SK-N-MC (cell line): ENCODE results near the gene SNX25.
"Not testable (repeated sequence)": the region's sequence is repeated elsewhere in the genome, so short reads cannot be mapped to it uniquely, and the experiment has no call there.

ENCODE experiments used
- DNase-seq: peaks from one replicate; pipeline ENCODE4 v3.0.0-alpha.2; 2011; ENCODE audit warnings: low read depth, low spot score
- H3K27ac ChIP-seq: fragments of 200-600 bp; sonication (generic); 2 replicates; pipeline ENCODE4 v1.5.1; 2016; ENCODE audit warnings: mixed run types
- H3K36me3 ChIP-seq: fragments of 200-600 bp; sonication (generic); 2 replicates; pipeline ENCODE4 v1.6.1; 2017; ENCODE audit warnings: antibody characterized with exemption, low read length, mixed read lengths; ENCODE audit not compliant: insufficient read depth
- H3K4me3 ChIP-seq: fragments of 200-600 bp; sonication (generic); 2 replicates; pipeline ENCODE4 v1.5.1; 2016
- H3K9ac ChIP-seq: fragments of 200-600 bp; sonication (generic); 2 replicates; pipeline ENCODE4 v1.8.0; 2017; ENCODE audit warnings: mixed run types, mixed read lengths; ENCODE audit not compliant: insufficient read length
- H3K9me3 ChIP-seq: fragments of 200-600 bp; sonication (generic); 2 replicates; pipeline ENCODE4 v1.6.1; 2017; ENCODE audit warnings: low read depth, mild to moderate bottlenecking, antibody characterized with exemption, low read length, moderate library complexity, mixed read lengths
- EZH2 ChIP-seq: fragments of 200-600 bp; sonication (generic); IDR thresholded peaks from one replicate; pipeline ENCODE4 v1.6.1; 2017; ENCODE audit warnings: antibody characterized with exemption
- FOXP2 ChIP-seq: optimal IDR thresholded peaks from 2 replicates; pipeline ENCODE3; 2011; ENCODE audit warnings: mild to moderate bottlenecking, moderate library complexity; ENCODE audit not compliant: insufficient read depth; ENCODE audit errors: extremely low read length, control extremely low read depth
- POLR2AphosphoS5 ChIP-seq: IDR thresholded peaks from 2 replicates; pipeline ENCODE4 v1.6.1; 2012; ENCODE audit warnings: mild to moderate bottlenecking, low read depth, low read length, borderline replicate concordance

Gene SNX25

DNA sequence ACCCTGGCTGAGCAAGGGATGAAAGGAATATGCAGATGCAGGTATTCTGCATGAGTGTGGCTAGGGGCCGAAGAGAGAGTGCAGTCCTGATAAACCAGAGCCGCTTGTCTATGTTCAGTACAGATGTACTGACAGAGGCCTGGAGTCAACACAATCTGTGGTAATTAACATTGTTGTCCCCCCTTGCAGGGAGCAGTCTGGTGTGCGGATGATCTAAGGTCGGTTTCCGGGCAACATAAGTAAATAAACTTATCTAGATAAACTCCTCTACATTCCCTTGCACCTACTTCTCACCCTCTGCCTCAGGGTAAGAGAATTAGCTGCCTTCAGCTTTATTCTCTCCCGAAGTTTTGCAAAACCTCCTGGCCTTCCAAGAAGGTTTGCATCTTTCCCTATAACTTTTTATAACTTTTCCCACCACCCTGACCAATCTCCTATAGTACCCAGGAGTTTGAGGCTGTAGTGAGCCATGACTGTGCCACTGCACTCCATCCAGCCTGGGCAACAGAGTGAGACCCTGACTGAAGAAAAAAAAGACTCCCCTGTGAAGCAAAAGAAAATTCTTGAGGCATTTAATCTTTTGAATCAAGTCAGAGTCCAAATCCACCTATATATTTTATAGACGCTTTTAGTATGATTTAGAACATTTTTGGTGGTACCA lies 26.6 kb downstream of the SNX25 start:
- TF ChIP-seq EZH2 (no peak), POLR2AphosphoS5 (no peak), FOXP2 (no peak)
- no peak overlapping the region for H3K27ac ChIP-seq
- no peaks in the 10 kb centered on the region for H3K9me3 ChIP-seq
- no peak overlapping the region for H3K4me3 ChIP-seq
- DNase-seq: no peak
- H3K36me3 ChIP-seq: no peaks in the 10 kb centered on the region
- H3K9ac ChIP-seq: no peak overlapping the region

- Histone ChIP-seq H3K4me3 (no peak overlapping the region), H3K9me3 (no peaks in the 10 kb centered on the region), H3K9ac (peak overlapping the region; percentile 32), H3K36me3 (no peaks in the 10 kb centered on the region), H3K27ac (no peak overlapping the region)
- TF ChIP-seq FOXP2 (no peak), POLR2AphosphoS5 (no peak), EZH2 (no peak)
- DNase-seq: no peak
Measured at GRCh38 chr4:185237175-185237574, 27.8 kb downstream of the SNX25 start.

DNA sequence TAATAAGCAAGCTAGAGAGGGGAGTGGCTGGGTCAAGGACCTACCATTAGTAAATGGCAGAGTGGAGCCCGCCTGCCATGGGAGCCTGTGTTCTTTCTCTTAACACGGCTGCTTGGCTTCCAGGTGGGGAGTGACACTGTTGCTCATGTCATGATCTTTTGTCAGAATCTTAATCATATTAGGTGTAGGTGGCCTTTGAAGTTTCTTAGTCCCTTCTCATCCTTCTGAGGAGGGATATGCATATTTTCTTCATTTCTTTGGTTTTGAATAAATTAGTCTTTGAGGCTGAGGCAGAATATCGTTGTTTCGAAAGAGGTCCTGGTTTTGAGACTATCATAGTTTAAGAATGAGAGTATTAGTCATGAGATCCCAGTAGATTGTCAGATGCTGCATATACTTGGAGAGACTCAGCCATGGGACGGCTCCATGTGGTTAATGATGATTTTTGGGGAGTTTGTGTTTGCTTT lies 28.9 kb downstream of the SNX25 start:
- H3K9ac ChIP-seq: no peak overlapping the region
- no peak for DNase-seq
- H3K36me3 ChIP-seq: no peaks in the 10 kb centered on the region
- H3K27ac ChIP-seq: no peak overlapping the region
- H3K4me3 ChIP-seq: no peak overlapping the region
- no peaks in the 10 kb centered on the region for H3K9me3 ChIP-seq
- TF ChIP-seq EZH2 (no peak), FOXP2 (no peak), POLR2AphosphoS5 (no peak)

DNA sequence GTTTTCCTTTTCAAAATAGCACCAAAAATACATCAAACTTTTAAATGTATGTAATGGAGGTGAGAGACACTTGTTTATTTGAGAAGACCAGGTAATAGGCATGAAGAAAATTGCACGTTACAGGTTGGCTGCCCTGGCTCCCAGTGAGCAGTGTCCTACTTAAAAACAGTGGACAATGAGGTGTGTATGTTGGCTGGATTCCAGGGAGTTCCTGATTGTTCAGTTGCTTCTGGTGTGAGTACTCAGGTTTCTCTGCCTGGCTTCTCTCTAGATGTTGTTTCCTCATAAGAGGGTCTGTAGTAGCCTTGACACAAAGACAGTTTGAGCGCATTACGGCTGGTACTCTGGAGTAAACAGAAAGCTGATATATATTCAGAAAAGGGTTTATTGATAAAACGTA lies 29.4 kb downstream of the SNX25 start:
- H3K4me3 ChIP-seq: no peak overlapping the region
- TF ChIP-seq FOXP2 (no peak), POLR2AphosphoS5 (no peak), EZH2 (no peak)
- H3K9ac ChIP-seq: no peak overlapping the region
- no peaks in the 10 kb centered on the region for H3K36me3 ChIP-seq
- H3K9me3 ChIP-seq: no peaks in the 10 kb centered on the region
- no peak for DNase-seq
- no peak overlapping the region for H3K27ac ChIP-seq

DNA sequence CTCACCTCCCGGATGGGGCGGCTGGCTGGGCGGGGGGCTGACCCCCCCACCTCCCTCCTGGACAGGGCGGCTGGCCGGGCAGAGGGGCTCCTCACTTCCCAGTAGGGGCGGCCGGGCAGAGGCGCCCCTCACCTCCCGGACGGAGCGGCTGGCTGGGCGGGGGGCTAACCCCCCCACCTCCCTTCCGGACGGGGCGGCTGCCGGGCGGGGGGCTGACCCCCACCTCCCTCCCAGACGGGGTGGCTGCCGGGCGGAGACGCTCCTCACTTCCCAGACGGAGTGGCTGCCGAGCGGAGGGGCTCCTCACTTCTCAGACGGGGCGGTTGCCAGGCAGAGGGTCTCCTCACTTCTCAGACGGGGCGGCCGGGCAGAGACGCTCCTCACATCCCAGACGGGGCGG lies 31.1 kb downstream of the SNX25 start:
- DNase-seq, H3K9ac ChIP-seq, H3K4me3 ChIP-seq, H3K27ac ChIP-seq, H3K36me3 ChIP-seq, H3K9me3 ChIP-seq: not testable (repeated sequence)

GRCh38 chr4:185242749-185243533 lies 33.5 kb downstream of the SNX25 start:
- no peaks in the 10 kb centered on the region for H3K9me3 ChIP-seq
- no peak overlapping the region for H3K4me3 ChIP-seq
- TF ChIP-seq POLR2AphosphoS5 (no peak), EZH2 (no peak), FOXP2 (no peak)
- DNase-seq: no peak
- no peak overlapping the region for H3K9ac ChIP-seq
- no peak overlapping the region for H3K27ac ChIP-seq
- no peaks in the 10 kb centered on the region for H3K36me3 ChIP-seq

DNA sequence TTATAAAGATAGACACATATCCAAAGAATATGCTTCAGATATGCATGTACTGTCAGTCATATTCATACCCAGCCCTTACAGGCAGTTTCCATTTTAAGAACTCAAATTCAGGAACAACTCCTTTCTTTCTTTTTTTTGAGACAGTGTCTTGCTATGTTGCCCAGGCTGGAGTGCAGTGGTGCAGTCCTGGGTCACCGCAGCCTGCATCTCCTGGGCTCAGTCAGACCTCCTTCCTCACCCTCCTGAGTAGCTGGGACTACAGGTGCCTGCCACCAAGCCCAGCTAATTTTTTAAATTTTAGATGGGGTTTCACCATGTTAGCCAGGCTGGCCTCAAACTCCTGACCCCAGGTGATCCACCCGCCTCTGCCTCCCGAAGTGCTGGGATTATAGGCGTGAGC lies 34.5 kb downstream of the SNX25 start:
- Histone ChIP-seq H3K9me3 (no peaks in the 10 kb centered on the region), H3K27ac (no peak overlapping the region), H3K36me3 (no peaks in the 10 kb centered on the region), H3K4me3 (no peak overlapping the region), H3K9ac (no peak overlapping the region)
- no peak for TF ChIP-seq POLR2AphosphoS5
- TF ChIP-seq EZH2: no peak
- no peak for TF ChIP-seq FOXP2
- no peak for DNase-seq

DNA sequence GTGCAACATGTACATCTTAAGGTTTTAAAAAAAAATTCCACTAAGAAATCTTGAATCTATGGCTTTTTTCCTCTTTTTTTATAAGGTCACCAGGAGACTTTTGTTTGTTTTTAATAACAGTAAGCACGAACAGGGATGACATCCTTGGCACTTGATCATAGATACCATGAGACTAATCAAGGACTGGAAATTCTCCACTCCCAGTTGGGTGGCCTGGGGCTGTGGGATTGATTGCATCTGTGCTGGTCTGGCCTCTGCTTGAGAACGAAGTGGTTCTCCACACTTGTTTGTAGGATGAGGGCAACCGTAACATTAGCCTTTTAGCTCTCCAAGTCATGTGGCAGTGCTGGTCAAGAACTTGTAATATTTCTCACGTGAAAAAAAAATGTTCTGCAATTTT lies 35.4 kb downstream of the SNX25 start:
- H3K9me3 ChIP-seq: no peaks in the 10 kb centered on the region
- H3K36me3 ChIP-seq: no peaks in the 10 kb centered on the region
- 0 out of 2 replicates have a peak overlapping the region, but pooled peaks have one; percentile 3 for H3K4me3 ChIP-seq
- H3K27ac ChIP-seq: peak overlapping the region; percentile 76; the same call in 1 of the 2 replicates
- H3K9ac ChIP-seq: no peak overlapping the region
- DNase-seq: no peak
- TF ChIP-seq POLR2AphosphoS5 (no peak), FOXP2 (no peak), EZH2 (no peak)

GRCh38 chr4:185246453-185246852 lies 37.1 kb downstream of the SNX25 start:
- Histone ChIP-seq H3K27ac (peak overlapping the region; percentile 79), H3K4me3 (peak overlapping the region; percentile 36), H3K9ac (peak overlapping the region; percentile 52), H3K36me3 (no peaks in the 10 kb centered on the region), H3K9me3 (no peaks in the 10 kb centered on the region)
- DNase-seq: no peak
- TF ChIP-seq FOXP2: no peak

DNA sequence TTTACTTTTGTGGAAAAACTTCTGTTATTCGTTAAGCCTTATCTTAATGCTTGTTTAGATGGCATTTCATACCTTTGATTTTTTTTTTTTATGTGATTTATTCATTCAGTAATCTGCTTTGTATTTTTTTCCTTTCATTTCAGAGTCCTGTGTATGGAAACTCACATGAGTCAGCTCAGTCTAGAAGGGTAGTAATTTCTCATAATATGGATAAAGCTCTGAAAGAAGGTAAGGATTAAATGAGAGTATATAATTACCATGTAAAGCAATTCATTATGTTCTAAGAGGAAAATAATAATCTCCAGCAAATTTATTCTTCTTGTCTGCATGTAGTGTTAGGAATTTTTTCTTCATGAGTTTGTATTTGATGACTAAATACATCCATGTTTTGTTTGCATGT lies 37.8 kb downstream of the SNX25 start:
- no peak for TF ChIP-seq POLR2AphosphoS5
- no peak for TF ChIP-seq FOXP2
- TF ChIP-seq EZH2: no peak
- peak overlapping the region; percentile 36 for H3K4me3 ChIP-seq
- peak overlapping the region; percentile 52 for H3K9ac ChIP-seq
- no peaks in the 10 kb centered on the region for H3K36me3 ChIP-seq
- peak overlapping the region; percentile 79 for H3K27ac ChIP-seq
- DNase-seq: no peak
- H3K9me3 ChIP-seq: no peaks in the 10 kb centered on the region
